Panc1 (cell line): Measurements from ENCODE around the gene OPN3.

Experiments used
- POLR2AphosphoS5 ChIP-seq: IDR thresholded peaks from 2 replicates; pipeline ENCODE4 v1.6.1; 2012; ENCODE audit warnings: mild to moderate bottlenecking, low read depth, low read length, moderate library complexity
- TCF7L2 ChIP-seq: IDR thresholded peaks from 2 replicates; pipeline ENCODE4 v1.6.1; 2011; ENCODE audit warnings: mild to moderate bottlenecking, low read depth, low read length, inconsistent platforms
- TF ChIP-seq, protein P1 (sequence below): fragments of 450-650 bp; IDR thresholded peaks from 2 replicates; pipeline ENCODE4 v1.5.1; 2017; ENCODE audit warnings: mild to moderate bottlenecking
- TF ChIP-seq, protein P2 (sequence below), 2 experiments: IDR thresholded peaks; 2 replicates each; pipeline ENCODE4 v1.6.1; 2011 to 2012; ENCODE audit warnings: low read depth in 2 of 2, control low read depth in 1 of 2, low read length in 1 of 2, mild to moderate bottlenecking in 1 of 2, moderate library complexity in 1 of 2; ENCODE audit not compliant: insufficient read depth in 1 of 2

DNA sequence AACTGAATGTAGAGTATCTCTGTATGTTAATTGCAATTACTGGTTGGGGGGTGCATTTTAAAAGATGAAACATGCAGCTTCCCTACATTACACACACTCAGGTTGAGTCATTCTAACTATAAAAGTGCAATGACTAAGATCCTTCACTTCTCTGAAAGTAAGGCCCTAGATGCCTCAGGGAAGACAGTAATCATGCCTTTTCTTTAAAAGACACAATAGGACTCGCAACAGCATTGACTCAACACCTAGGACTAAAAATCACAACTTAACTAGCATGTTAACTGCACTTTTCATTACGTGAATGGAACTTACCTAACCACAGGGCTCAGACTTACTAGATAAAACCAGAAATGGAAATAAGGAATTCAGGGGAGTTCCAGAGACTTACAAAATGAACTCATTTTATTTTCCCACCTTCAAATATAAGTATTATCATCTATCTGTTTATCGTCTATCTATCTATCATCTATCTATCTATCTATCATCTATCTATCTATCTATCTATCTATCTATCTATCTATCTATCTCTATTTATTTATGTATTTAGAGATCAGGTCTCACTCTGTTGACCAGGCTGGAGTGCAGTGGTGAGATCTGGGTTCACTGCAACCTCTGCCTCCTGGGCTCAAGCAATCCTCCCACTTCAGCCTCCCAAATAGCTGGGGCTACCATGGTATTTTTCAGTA lies 47.8 kb downstream of the OPN3 start:
- TF ChIP-seq, protein P1, sequence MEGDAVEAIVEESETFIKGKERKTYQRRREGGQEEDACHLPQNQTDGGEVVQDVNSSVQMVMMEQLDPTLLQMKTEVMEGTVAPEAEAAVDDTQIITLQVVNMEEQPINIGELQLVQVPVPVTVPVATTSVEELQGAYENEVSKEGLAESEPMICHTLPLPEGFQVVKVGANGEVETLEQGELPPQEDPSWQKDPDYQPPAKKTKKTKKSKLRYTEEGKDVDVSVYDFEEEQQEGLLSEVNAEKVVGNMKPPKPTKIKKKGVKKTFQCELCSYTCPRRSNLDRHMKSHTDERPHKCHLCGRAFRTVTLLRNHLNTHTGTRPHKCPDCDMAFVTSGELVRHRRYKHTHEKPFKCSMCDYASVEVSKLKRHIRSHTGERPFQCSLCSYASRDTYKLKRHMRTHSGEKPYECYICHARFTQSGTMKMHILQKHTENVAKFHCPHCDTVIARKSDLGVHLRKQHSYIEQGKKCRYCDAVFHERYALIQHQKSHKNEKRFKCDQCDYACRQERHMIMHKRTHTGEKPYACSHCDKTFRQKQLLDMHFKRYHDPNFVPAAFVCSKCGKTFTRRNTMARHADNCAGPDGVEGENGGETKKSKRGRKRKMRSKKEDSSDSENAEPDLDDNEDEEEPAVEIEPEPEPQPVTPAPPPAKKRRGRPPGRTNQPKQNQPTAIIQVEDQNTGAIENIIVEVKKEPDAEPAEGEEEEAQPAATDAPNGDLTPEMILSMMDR: no peak
- TF ChIP-seq TCF7L2: no peak; the same call in 1 of the 2 replicates
- TF ChIP-seq POLR2AphosphoS5: no peak
- TF ChIP-seq, protein P2, sequence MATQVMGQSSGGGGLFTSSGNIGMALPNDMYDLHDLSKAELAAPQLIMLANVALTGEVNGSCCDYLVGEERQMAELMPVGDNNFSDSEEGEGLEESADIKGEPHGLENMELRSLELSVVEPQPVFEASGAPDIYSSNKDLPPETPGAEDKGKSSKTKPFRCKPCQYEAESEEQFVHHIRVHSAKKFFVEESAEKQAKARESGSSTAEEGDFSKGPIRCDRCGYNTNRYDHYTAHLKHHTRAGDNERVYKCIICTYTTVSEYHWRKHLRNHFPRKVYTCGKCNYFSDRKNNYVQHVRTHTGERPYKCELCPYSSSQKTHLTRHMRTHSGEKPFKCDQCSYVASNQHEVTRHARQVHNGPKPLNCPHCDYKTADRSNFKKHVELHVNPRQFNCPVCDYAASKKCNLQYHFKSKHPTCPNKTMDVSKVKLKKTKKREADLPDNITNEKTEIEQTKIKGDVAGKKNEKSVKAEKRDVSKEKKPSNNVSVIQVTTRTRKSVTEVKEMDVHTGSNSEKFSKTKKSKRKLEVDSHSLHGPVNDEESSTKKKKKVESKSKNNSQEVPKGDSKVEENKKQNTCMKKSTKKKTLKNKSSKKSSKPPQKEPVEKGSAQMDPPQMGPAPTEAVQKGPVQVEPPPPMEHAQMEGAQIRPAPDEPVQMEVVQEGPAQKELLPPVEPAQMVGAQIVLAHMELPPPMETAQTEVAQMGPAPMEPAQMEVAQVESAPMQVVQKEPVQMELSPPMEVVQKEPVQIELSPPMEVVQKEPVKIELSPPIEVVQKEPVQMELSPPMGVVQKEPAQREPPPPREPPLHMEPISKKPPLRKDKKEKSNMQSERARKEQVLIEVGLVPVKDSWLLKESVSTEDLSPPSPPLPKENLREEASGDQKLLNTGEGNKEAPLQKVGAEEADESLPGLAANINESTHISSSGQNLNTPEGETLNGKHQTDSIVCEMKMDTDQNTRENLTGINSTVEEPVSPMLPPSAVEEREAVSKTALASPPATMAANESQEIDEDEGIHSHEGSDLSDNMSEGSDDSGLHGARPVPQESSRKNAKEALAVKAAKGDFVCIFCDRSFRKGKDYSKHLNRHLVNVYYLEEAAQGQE (IDR thresholded peaks at IDR 0.05; ENCODE audit: insufficient read depth in 1 of 2, low read depth in 2 of 2, low read length in 1 of 2): no peak
